Mammary epithelial cell (primary cell): ENCODE data around the gene PRKCI.

Experiments used
- CTCF ChIP-seq, 2 donors: IDR thresholded peaks in 1 of 2; conservative IDR thresholded peaks in 1 of 2; 2 replicates each; pipeline ENCODE4 v1.5.1; 2011 to 2012; ENCODE audit warnings: inconsistent platforms in 2 of 2, low read length in 2 of 2, mild to moderate bottlenecking in 2 of 2, control low read depth in 1 of 2, low read depth in 1 of 2; ENCODE audit not compliant: insufficient read depth in 1 of 2; ENCODE audit errors: extremely low read depth in 1 of 2
- EZH2 ChIP-seq: IDR thresholded peaks from 2 replicates; pipeline ENCODE4 v1.6.1; 2012; ENCODE audit warnings: low read length, inconsistent platforms, borderline replicate concordance

- TF ChIP-seq CTCF (conservative IDR thresholded peaks at IDR 0.05 in 1 of 2, IDR thresholded peaks at IDR 0.05 in 1 of 2; ENCODE audit: extremely low read depth in 1 of 2, insufficient read depth in 1 of 2, low read depth in 1 of 2, low read length in 2 of 2): no peak
- TF ChIP-seq EZH2: no peak
Measured at GRCh38 chr3:170219850-170220249, 2.4 kb upstream of the PRKCI start.
